ENCODE data around the gene DLGAP1.

Gene DLGAP1

GRCh38 chr18:3529601-3530000 lies 925.5 kb downstream of the DLGAP1 start:
- DNase-seq (ENCODE audit: extremely low spot score): no peak
- ChIA-PET CTCF (no interaction called here), POLR2A (no interaction called here)
- TF ChIP-seq ZNF384 (IDR thresholded peaks at IDR 0.05) (no peak), FOXA1 (IDR thresholded peaks at IDR 0.05) (no peak), HDGF (IDR thresholded peaks at IDR 0.05; ENCODE audit: borderline replicate concordance) (no peak), ELF4 (IDR thresholded peaks at IDR 0.05) (no peak), L3MBTL2 (conservative IDR thresholded peaks at IDR 0.05) (no peak), NFRKB (IDR thresholded peaks at IDR 0.05) (no peak), SP1 (IDR thresholded peaks at IDR 0.05) (no peak), LEF1 (IDR thresholded peaks at IDR 0.05; ENCODE audit: borderline replicate concordance) (no peak), SUZ12 (IDR thresholded peaks at IDR 0.05) (no peak), PKNOX1 (IDR thresholded peaks at IDR 0.05) (no peak), FOXM1 (IDR thresholded peaks at IDR 0.05; ENCODE audit: borderline replicate concordance) (no peak), TARDBP (IDR thresholded peaks at IDR 0.05) (no peak), CTBP1 (IDR thresholded peaks at IDR 0.05; ENCODE audit: borderline replicate concordance) (no peak), BHLHE40 (IDR thresholded peaks at IDR 0.05; ENCODE audit: borderline replicate concordance) (no peak), ARNT (IDR thresholded peaks at IDR 0.05) (no peak), FOXK2 (IDR thresholded peaks at IDR 0.05) (no peak)

- no peak for DNase-seq (ENCODE audit: extremely low spot score)
- ChIA-PET CTCF (no interaction called here), POLR2A (no interaction called here)
- TF ChIP-seq FOXM1 (IDR thresholded peaks at IDR 0.05; ENCODE audit: borderline replicate concordance) (no peak), SUZ12 (IDR thresholded peaks at IDR 0.05) (no peak)
Observed at GRCh38 chr18:3529077-3529476, 926.0 kb downstream of the DLGAP1 start.

GRCh38 chr18:3528231-3528630 lies 926.9 kb downstream of the DLGAP1 start:
- POLR2A ChIA-PET: no interaction called here
- TF ChIP-seq HDGF (IDR thresholded peaks at IDR 0.05; ENCODE audit: borderline replicate concordance) (no peak), ZNF384 (IDR thresholded peaks at IDR 0.05) (no peak), BHLHE40 (IDR thresholded peaks at IDR 0.05; ENCODE audit: borderline replicate concordance) (no peak), NFRKB (IDR thresholded peaks at IDR 0.05) (no peak), L3MBTL2 (conservative IDR thresholded peaks at IDR 0.05) (no peak), SP1 (IDR thresholded peaks at IDR 0.05) (no peak), FOXA1 (IDR thresholded peaks at IDR 0.05) (no peak), TARDBP (IDR thresholded peaks at IDR 0.05) (no peak), FOXM1 (IDR thresholded peaks at IDR 0.05; ENCODE audit: borderline replicate concordance) (no peak), ARNT (IDR thresholded peaks at IDR 0.05) (no peak), PKNOX1 (IDR thresholded peaks at IDR 0.05) (no peak), LEF1 (IDR thresholded peaks at IDR 0.05; ENCODE audit: borderline replicate concordance) (no peak), CTBP1 (IDR thresholded peaks at IDR 0.05; ENCODE audit: borderline replicate concordance) (no peak), ELF4 (IDR thresholded peaks at IDR 0.05) (no peak), SUZ12 (IDR thresholded peaks at IDR 0.05) (no peak), FOXK2 (IDR thresholded peaks at IDR 0.05) (no peak)
- CTCF ChIA-PET: no interaction called here
- no peak for DNase-seq (ENCODE audit: extremely low spot score)

GRCh38 chr18:3526421-3527354 lies 928.4 kb downstream of the DLGAP1 start:
- ChIA-PET CTCF (interaction anchor here (0.7 kb wide), 1 partner anchor 60 kb away, joined by 7 read pairs; no protein-coding TSS in a partner anchor), POLR2A (no interaction called here)
- TF ChIP-seq L3MBTL2 (conservative IDR thresholded peaks at IDR 0.05): no peak
- TF ChIP-seq FOXM1 (IDR thresholded peaks at IDR 0.05; ENCODE audit: borderline replicate concordance): no peak
- TF ChIP-seq FOXA1 (IDR thresholded peaks at IDR 0.05): no peak
- TF ChIP-seq ZNF384 (IDR thresholded peaks at IDR 0.05): no peak
- no peak for TF ChIP-seq CTBP1 (IDR thresholded peaks at IDR 0.05; ENCODE audit: borderline replicate concordance)
- TF ChIP-seq TARDBP (IDR thresholded peaks at IDR 0.05): no peak
- no peak for TF ChIP-seq SUZ12 (IDR thresholded peaks at IDR 0.05)
- no peak for TF ChIP-seq FOXK2 (IDR thresholded peaks at IDR 0.05)
- TF ChIP-seq LEF1 (IDR thresholded peaks at IDR 0.05; ENCODE audit: borderline replicate concordance): no peak
- TF ChIP-seq BHLHE40 (IDR thresholded peaks at IDR 0.05; ENCODE audit: borderline replicate concordance): no peak
- no peak for TF ChIP-seq ARNT (IDR thresholded peaks at IDR 0.05)
- no peak for TF ChIP-seq NFRKB (IDR thresholded peaks at IDR 0.05)
- TF ChIP-seq ELF4 (IDR thresholded peaks at IDR 0.05): no peak
- no peak for TF ChIP-seq HDGF (IDR thresholded peaks at IDR 0.05; ENCODE audit: borderline replicate concordance)
- TF ChIP-seq SP1 (IDR thresholded peaks at IDR 0.05): no peak
- no peak for TF ChIP-seq PKNOX1 (IDR thresholded peaks at IDR 0.05)
- no peak for DNase-seq (ENCODE audit: extremely low spot score)

- TF ChIP-seq FOXM1 (IDR thresholded peaks at IDR 0.05; ENCODE audit: borderline replicate concordance): no peak
- no peak for TF ChIP-seq ELF4 (IDR thresholded peaks at IDR 0.05)
- ChIA-PET CTCF (no interaction called here), POLR2A (no interaction called here)
- no peak for DNase-seq (ENCODE audit: extremely low spot score)
Observed at GRCh38 chr18:3525870-3526420, 929.2 kb downstream of the DLGAP1 start.

- DNase-seq (ENCODE audit: extremely low spot score): no peak
- TF ChIP-seq FOXM1 (IDR thresholded peaks at IDR 0.05; ENCODE audit: borderline replicate concordance) (no peak), CTBP1 (IDR thresholded peaks at IDR 0.05; ENCODE audit: borderline replicate concordance) (no peak), ZNF384 (IDR thresholded peaks at IDR 0.05) (no peak), FOXK2 (IDR thresholded peaks at IDR 0.05) (no peak), HDGF (IDR thresholded peaks at IDR 0.05; ENCODE audit: borderline replicate concordance) (no peak), BHLHE40 (IDR thresholded peaks at IDR 0.05; ENCODE audit: borderline replicate concordance) (no peak), PKNOX1 (IDR thresholded peaks at IDR 0.05) (no peak), ARNT (IDR thresholded peaks at IDR 0.05) (no peak), FOXA1 (IDR thresholded peaks at IDR 0.05) (no peak), SP1 (IDR thresholded peaks at IDR 0.05) (no peak), ELF4 (IDR thresholded peaks at IDR 0.05) (no peak), SUZ12 (IDR thresholded peaks at IDR 0.05) (no peak), TARDBP (IDR thresholded peaks at IDR 0.05) (no peak), L3MBTL2 (conservative IDR thresholded peaks at IDR 0.05) (no peak), NFRKB (IDR thresholded peaks at IDR 0.05) (no peak)
- ChIA-PET POLR2A (no interaction called here), CTCF (no interaction called here)
Observed at GRCh38 chr18:3524706-3525105, 930.4 kb downstream of the DLGAP1 start.
